Mononuclear cell (primary cell): ENCODE data around the gene HOXD11. TPM values are rescaled to one million over a fixed set of nuclear protein-coding genes. Genes with fewer than 3 reads are reported as not detected.

Experiments used
- H3K27me3 ChIP-seq: 2 replicates; pipeline ENCODE4 v1.6.0; 2011; ENCODE audit warnings: low read length, control low read depth; ENCODE audit not compliant: insufficient read depth
- H3K4me1 ChIP-seq: 2 replicates; pipeline ENCODE4 v1.5.1; 2011; ENCODE audit warnings: mild to moderate bottlenecking, low read length, control low read depth; ENCODE audit not compliant: insufficient read depth
- H3K4me3 ChIP-seq: 2 replicates; pipeline ENCODE4 v1.5.1; 2011; ENCODE audit warnings: mild to moderate bottlenecking, low read length, moderate library complexity
- H3K9me3 ChIP-seq: 2 replicates; pipeline ENCODE4 v1.5.1; 2011; ENCODE audit warnings: low read depth, mild to moderate bottlenecking, control low read depth, low read length
- total RNA-seq: library from RNA; depleted of rRNA; stranded (reverse); fragments of >200 nt; gene quantifications from one replicate; pipeline ENCODE4 v1.2.3, GENCODE V29; 2012

The HOXD11 gene
- total RNA-seq, 1 donor = not detected

DNA sequence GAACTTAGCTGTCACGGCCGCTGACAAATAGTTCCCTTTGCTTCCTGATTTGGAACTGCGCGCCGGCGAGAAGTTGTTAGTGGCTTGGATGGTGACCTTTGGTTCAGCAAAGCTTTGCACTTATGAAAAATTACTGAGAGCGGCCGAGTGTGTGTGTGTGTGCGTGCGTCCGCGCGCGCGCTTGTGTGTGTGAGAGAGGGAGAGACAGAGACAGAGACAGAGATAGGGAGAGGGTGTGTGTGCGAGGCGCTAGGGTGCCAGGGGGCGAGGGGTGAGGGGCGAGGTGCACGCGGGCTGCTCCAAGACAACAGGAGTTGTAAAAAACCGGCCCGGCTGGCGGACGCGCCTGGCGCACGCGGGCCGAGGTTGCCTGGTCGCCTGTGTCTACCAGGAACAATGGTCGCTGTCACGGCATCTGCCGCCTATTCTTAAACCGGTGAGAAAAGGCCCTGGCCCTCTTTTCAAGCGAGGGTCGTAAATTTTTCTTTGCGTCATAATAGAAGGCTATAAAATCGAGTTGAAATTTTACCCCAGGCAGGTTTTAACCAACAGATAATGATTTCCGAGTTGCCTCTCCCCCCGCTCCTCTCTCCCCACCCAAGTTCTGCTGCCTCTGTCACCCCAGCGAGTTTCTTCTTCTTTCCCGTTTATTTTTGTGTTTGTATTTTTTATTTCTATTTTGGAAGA lies 50.6 kb downstream of the HOXD11 start:
- Histone ChIP-seq H3K27me3 (peaks cover 93% of the 10 kb centered on the region), H3K4me1 (no peaks in the 10 kb centered on the region), H3K4me3 (no peak overlapping the region), H3K9me3 (no peaks in the 10 kb centered on the region)

- Histone ChIP-seq H3K4me1 (no peaks in the 10 kb centered on the region), H3K27me3 (peaks cover 94% of the 10 kb centered on the region), H3K9me3 (no peaks in the 10 kb centered on the region), H3K4me3 (no peak overlapping the region)
Observed at GRCh38 chr2:176158186-176158591, 51.1 kb downstream of the HOXD11 start.

DNA sequence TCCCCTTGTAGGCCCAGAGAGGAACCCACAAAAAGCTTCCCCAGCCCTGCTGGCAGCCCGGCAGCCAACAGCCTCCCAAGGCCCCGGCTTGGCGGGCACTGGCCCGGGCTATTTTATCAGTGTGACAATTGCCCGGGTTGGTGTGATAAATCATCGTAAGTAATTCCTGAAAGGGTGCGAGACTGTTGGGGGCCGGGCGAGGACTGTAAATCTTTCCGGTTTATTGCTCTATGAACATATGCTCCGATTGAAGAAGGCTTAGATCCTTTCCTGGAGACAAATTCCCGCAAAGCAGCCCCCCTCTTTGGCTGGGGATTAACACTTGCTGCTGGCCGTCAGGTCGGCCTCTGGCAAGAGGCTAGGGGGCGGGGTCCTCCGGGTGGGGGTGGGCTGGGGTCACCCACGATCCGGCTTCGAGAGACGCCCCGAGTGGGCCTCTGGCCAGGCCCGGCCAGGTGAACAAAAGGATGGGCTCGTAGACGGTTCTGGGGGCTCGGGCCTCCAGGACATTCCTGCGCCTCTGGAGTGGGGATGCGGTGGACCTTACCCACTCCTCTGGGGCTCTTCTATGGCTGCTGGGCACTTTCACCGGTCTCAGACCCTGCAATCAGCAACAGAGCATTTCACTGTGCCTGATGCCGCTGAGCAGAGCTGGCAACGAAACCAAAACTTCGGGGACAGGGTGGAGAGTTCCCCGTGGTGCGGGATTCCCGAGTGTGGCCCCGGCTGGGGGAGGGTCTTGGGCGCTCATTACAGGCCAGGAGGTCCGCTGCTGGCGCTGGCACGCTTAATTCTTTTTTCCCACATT lies 52.0 kb downstream of the HOXD11 start:
- H3K4me3 ChIP-seq = no peak overlapping the region
- no peaks in the 10 kb centered on the region for H3K4me1 ChIP-seq
- peaks cover 94% of the 10 kb centered on the region for H3K27me3 ChIP-seq
- H3K9me3 ChIP-seq = no peaks in the 10 kb centered on the region

Other genes starting within 250 kb of the HOXD11 start
- 17.4 TPM for gene LNPK, start 105.0 kb upstream of the HOXD11 start, total RNA-seq
- gene EVX2, start 23.3 kb upstream of the HOXD11 start, total RNA-seq = not detected
- not detected for gene HOXD13, start 14.6 kb upstream of the HOXD11 start, total RNA-seq
- not detected for gene HOXD12, start 7.5 kb upstream of the HOXD11 start, total RNA-seq
- not detected for gene HOXD10, start 9.5 kb downstream of the HOXD11 start, total RNA-seq
- gene HOXD9, start 15.4 kb downstream of the HOXD11 start, total RNA-seq = not detected
- gene HOXD8, start 22.4 kb downstream of the HOXD11 start, total RNA-seq = not detected
- 0.21 TPM for gene HOXD4, start 44.3 kb downstream of the HOXD11 start, total RNA-seq
- gene HOXD3, start 50.0 kb downstream of the HOXD11 start, total RNA-seq = not detected
- gene HOXD1, start 81.4 kb downstream of the HOXD11 start, total RNA-seq = not detected
- gene MTX2, start 162.2 kb downstream of the HOXD11 start, total RNA-seq = 5.0 TPM